ENCODE measurements around the gene CREBRF. TPM values are rescaled to one million over a fixed set of nuclear protein-coding genes. Genes with fewer than 3 reads are reported as not detected.
A peak's percentile ranks its signal among the peaks of the same experiment; 100 is the strongest.
"Not testable (repeated sequence)": the region's sequence is repeated elsewhere in the genome, so short reads cannot be mapped to it uniquely, and the experiment has no call there.

CREBRF gene
- total and polyA plus RNA-seq, 2 experiments from 2014 or later = 14.7 to 21.0 TPM

DNA sequence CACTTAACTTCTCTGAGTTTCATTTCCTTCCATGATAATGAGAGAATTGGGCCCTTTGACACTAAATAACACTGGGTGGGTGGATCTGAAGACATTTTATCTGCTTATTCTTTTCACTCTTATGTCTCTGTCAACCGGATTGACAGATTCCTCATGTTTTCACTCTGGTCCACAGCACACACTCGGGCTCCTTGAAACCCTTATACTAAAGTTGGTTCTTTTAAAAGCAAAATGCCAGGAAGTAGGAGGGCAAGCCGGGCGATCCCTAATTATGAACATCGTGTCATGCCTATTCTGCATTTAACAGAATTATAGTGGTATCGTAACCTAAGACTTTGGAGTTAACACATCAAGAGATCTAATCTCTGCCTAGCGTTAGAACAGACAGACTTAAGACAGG, 28.2 kb upstream of the CREBRF start:
- no peak overlapping the region for H3K4me2 ChIP-seq
- TF ChIP-seq CTCF (IDR thresholded peaks at IDR 0.05; ENCODE audit: poor library complexity) = no peak
- TF ChIP-seq EZH2phosphoT487 (IDR thresholded peaks at IDR 0.05; ENCODE audit: low read depth, severe bottlenecking, unreplicated experiment) = no peak
- TF ChIP-seq EZH2 (IDR thresholded peaks at IDR 0.05; ENCODE audit: borderline replicate concordance) = no peak
- no peaks in the 10 kb centered on the region for H3K9me2 ChIP-seq (replicated peaks; ENCODE audit: insufficient read depth)
- WGBS (ENCODE audit: low lambda C conversion rate, missing lambda C conversion rate) = 66% methylated on average over 7 of the region's 7 CpGs
- H3K4me3 ChIP-seq = no peak overlapping the region
- H3K27ac ChIP-seq = no peak overlapping the region
- H3K36me3 ChIP-seq (replicated peaks; ENCODE audit: insufficient read depth, low read depth) = no peaks in the 10 kb centered on the region
- peaks cover 27% of the 10 kb centered on the region for H4K20me1 ChIP-seq (ENCODE audit: insufficient read depth, poor library complexity, severe bottlenecking)
- H3K27me3 ChIP-seq = no peaks in the 10 kb centered on the region
- peaks cover 7% of the 10 kb centered on the region for H3K4me1 ChIP-seq (ENCODE audit: insufficient read depth)
- no peak for DNase-seq (ENCODE audit: low spot score)
- H3K9me3 ChIP-seq (ENCODE audit: low read depth) = no peaks in the 10 kb centered on the region
- H2AFZ ChIP-seq = no peak overlapping the region
- peaks cover 97% of the 10 kb centered on the region for H3K79me2 ChIP-seq

- no peaks in the 10 kb centered on the region for H3K9me2 ChIP-seq (replicated peaks; ENCODE audit: insufficient read depth)
- no peak for TF ChIP-seq EZH2phosphoT487 (IDR thresholded peaks at IDR 0.05; ENCODE audit: low read depth, severe bottlenecking, unreplicated experiment)
- TF ChIP-seq EZH2 (IDR thresholded peaks at IDR 0.05; ENCODE audit: borderline replicate concordance) = no peak
- TF ChIP-seq CTCF (IDR thresholded peaks at IDR 0.05; ENCODE audit: poor library complexity) = no peak
- no peaks in the 10 kb centered on the region for H3K9me3 ChIP-seq (ENCODE audit: low read depth)
- H3K4me3 ChIP-seq = no peak overlapping the region
- no peaks in the 10 kb centered on the region for H3K36me3 ChIP-seq (replicated peaks; ENCODE audit: insufficient read depth, low read depth)
- no peak for DNase-seq (ENCODE audit: low spot score)
- peaks cover 7% of the 10 kb centered on the region for H3K4me1 ChIP-seq (ENCODE audit: insufficient read depth)
- H3K27me3 ChIP-seq = no peaks in the 10 kb centered on the region
- 76% methylated on average over 4 of the region's 4 CpGs for WGBS (ENCODE audit: low lambda C conversion rate, missing lambda C conversion rate)
- H4K20me1 ChIP-seq (ENCODE audit: insufficient read depth, poor library complexity, severe bottlenecking) = peaks cover 30% of the 10 kb centered on the region
- H3K4me2 ChIP-seq = no peak overlapping the region
- H2AFZ ChIP-seq = no peak overlapping the region
- H3K79me2 ChIP-seq = peaks cover 96% of the 10 kb centered on the region
- H3K27ac ChIP-seq = no peak overlapping the region
These were observed 27.3 kb upstream of the CREBRF start for GRCh38 chr5:173028811-173029327.

GRCh38 chr5:173029499-173029921, 26.6 kb upstream of the CREBRF start:
- Histone ChIP-seq H3K79me2 (peaks cover 93% of the 10 kb centered on the region), H3K4me2 (no peak overlapping the region), H3K4me1 (ENCODE audit: insufficient read depth) (peaks cover 7% of the 10 kb centered on the region), H3K9me3 (ENCODE audit: low read depth) (no peaks in the 10 kb centered on the region), H3K27me3 (no peaks in the 10 kb centered on the region), H3K4me3 (no peak overlapping the region), H4K20me1 (ENCODE audit: insufficient read depth, poor library complexity, severe bottlenecking) (peaks cover 31% of the 10 kb centered on the region), H3K27ac (peak overlapping the region; percentile 27), H2AFZ (no peak overlapping the region), H3K9me2 (replicated peaks; ENCODE audit: insufficient read depth) (no peaks in the 10 kb centered on the region), H3K36me3 (replicated peaks; ENCODE audit: insufficient read depth, low read depth) (no peaks in the 10 kb centered on the region)
- TF ChIP-seq EZH2phosphoT487 (IDR thresholded peaks at IDR 0.05; ENCODE audit: low read depth, severe bottlenecking, unreplicated experiment) (no peak), CTCF (IDR thresholded peaks at IDR 0.05; ENCODE audit: poor library complexity) (no peak), EZH2 (IDR thresholded peaks at IDR 0.05; ENCODE audit: borderline replicate concordance) (no peak)
- WGBS (ENCODE audit: low lambda C conversion rate, missing lambda C conversion rate) = 77% methylated on average over 5 of the region's 5 CpGs
- no peak for DNase-seq (ENCODE audit: low spot score)

GRCh38 chr5:173032096-173032495, 24.1 kb upstream of the CREBRF start:
- H3K27me3 ChIP-seq; H3K4me3 ChIP-seq; H3K4me1 ChIP-seq (ENCODE audit: insufficient read depth); DNase-seq (ENCODE audit: low spot score); H3K27ac ChIP-seq; H3K9me3 ChIP-seq (ENCODE audit: low read depth); H3K4me2 ChIP-seq; H3K36me3 ChIP-seq (replicated peaks; ENCODE audit: insufficient read depth, low read depth); H2AFZ ChIP-seq; H3K9me2 ChIP-seq (replicated peaks; ENCODE audit: insufficient read depth): not testable (repeated sequence)
- peaks cover 69% of the 10 kb centered on the region for H3K79me2 ChIP-seq
- 96% methylated on average over 3 of the region's 3 CpGs for WGBS (ENCODE audit: low lambda C conversion rate, missing lambda C conversion rate)
- H4K20me1 ChIP-seq (ENCODE audit: insufficient read depth, poor library complexity, severe bottlenecking) = peaks cover 20% of the 10 kb centered on the region
